H1 (cell line): Measurements from ENCODE around the gene PRKAR1B. TPM values are rescaled to one million over a fixed set of nuclear protein-coding genes. Genes with fewer than 3 reads are reported as not detected.

Experiments used
- CTCF ChIA-PET: fragments of 300-600 bp; sonication (Branson Sonifier 250); formaldehyde crosslinking; loops from one replicate; lab custom pipeline; 2021; ENCODE audit not compliant: partially characterized antibody; lab: Charles Lee
- POLR2A ChIA-PET: fragments of 300-600 bp; sonication (Branson Sonifier 250); formaldehyde crosslinking; loops from one replicate; lab custom pipeline; 2021; ENCODE audit warnings: inconsistent platforms; ENCODE audit not compliant: partially characterized antibody; lab: Charles Lee
- DNase-seq, 2 experiments: peaks; one replicate each; pipeline versions ENCODE4 v3.0.0 to v3.0.0-alpha.2; 2010 to 2022; ENCODE audit warnings: low spot score in 2 of 2, low read depth in 1 of 2, mixed read lengths in 1 of 2
- FAIRE-seq: peaks from 2 replicates; lab custom pipeline; 2011; peaks lifted over from hg19 to GRCh38; lab: Jason Lieb, UNC
- H2AFZ ChIP-seq: 2 replicates; pipeline ENCODE4 v1.8.1; 2012; ENCODE audit warnings: low read length, inconsistent platforms
- H2AK5ac ChIP-seq: 2 replicates; pipeline ENCODE4 v1.6.1; 2013; ENCODE audit warnings: low read depth, low read length
- H2BK120ac ChIP-seq: replicated peaks from 2 replicates; pipeline ENCODE3; 2013; ENCODE audit warnings: low read depth, low read length, inconsistent platforms
- H2BK12ac ChIP-seq: 2 replicates; pipeline ENCODE4 v1.6.1; 2013; ENCODE audit warnings: low read depth, low read length
- H2BK15ac ChIP-seq: 2 replicates; pipeline ENCODE4 v1.6.1; 2013; ENCODE audit warnings: low read length
- H2BK20ac ChIP-seq: 2 replicates; pipeline ENCODE4 v1.6.1; 2013; ENCODE audit warnings: low read length
- H2BK5ac ChIP-seq: 2 replicates; pipeline ENCODE4 v1.6.1; 2013; ENCODE audit warnings: low read depth, low read length
- H3K14ac ChIP-seq: 2 replicates; pipeline ENCODE4 v1.6.1; 2013; ENCODE audit warnings: inconsistent platforms; ENCODE audit not compliant: insufficient read length
- H3K18ac ChIP-seq: 2 replicates; pipeline ENCODE4 v1.6.1; 2013; ENCODE audit warnings: low read length; ENCODE audit errors: extremely low read depth
- H3K23ac ChIP-seq: 2 replicates; pipeline ENCODE4 v1.6.1; 2013; ENCODE audit warnings: inconsistent platforms; ENCODE audit not compliant: insufficient read length
- H3K23me2 ChIP-seq: 2 replicates; pipeline ENCODE4 v1.6.1; 2013; ENCODE audit warnings: low read depth, low read length
- H3K27ac ChIP-seq: 2 replicates; pipeline ENCODE4 v1.6.1; 2011; ENCODE audit warnings: low read depth, low read length, inconsistent platforms
- H3K27me3 ChIP-seq, 4 experiments: replicated peaks in 1 of 4; 1 replicate in 1 of 4; 2 replicates in 3 of 4; pipeline versions ENCODE4 v1.6.1 to v1.8.1; 2011 to 2013; ENCODE audit warnings: low read length in 3 of 4, mild to moderate bottlenecking in 3 of 4, inconsistent platforms in 2 of 4, mixed read lengths in 2 of 4, moderate library complexity in 1 of 4; ENCODE audit not compliant: control insufficient read depth in 3 of 4, insufficient read depth in 3 of 4; ENCODE audit errors: extremely low read depth in 1 of 4
- H3K36me3 ChIP-seq, 4 experiments: 2 replicates each; pipeline versions ENCODE4 v1.6.1 to v1.8.1; 2011 to 2013; ENCODE audit warnings: mild to moderate bottlenecking in 4 of 4, low read length in 3 of 4, moderate library complexity in 2 of 4, control low read depth in 1 of 4, inconsistent platforms in 1 of 4; ENCODE audit not compliant: insufficient read depth in 4 of 4, control insufficient read depth in 2 of 4
- H3K4ac ChIP-seq: replicated peaks from 2 replicates; pipeline ENCODE3; 2013; ENCODE audit warnings: low read length, low read depth, mixed read lengths, inconsistent platforms; ENCODE audit not compliant: insufficient read length
- H3K4me1 ChIP-seq, 4 experiments: replicated peaks in 1 of 4; 1 replicate in 1 of 4; 2 replicates in 3 of 4; pipeline versions ENCODE4 v1.6.1 to v1.8.1; 2011 to 2013; ENCODE audit warnings: low read length in 3 of 4, inconsistent platforms in 2 of 4, mixed read lengths in 1 of 4; ENCODE audit not compliant: insufficient read depth in 4 of 4, control insufficient read depth in 3 of 4
- H3K4me2 ChIP-seq, 2 experiments: 2 replicates each; pipeline versions ENCODE4 v1.6.1 to v1.8.1; 2011 to 2013; ENCODE audit warnings: low read depth in 2 of 2, low read length in 2 of 2, control low read depth in 1 of 2, inconsistent platforms in 1 of 2, mild to moderate bottlenecking in 1 of 2; ENCODE audit not compliant: insufficient read depth in 1 of 2
- H3K4me3 ChIP-seq, 4 experiments: fragments of 200-600, 300-600 bp in 1 of 4; sonication (generic), shearing (Covaris generic), sonication (Bioruptor Twin) in 1 of 4; 2 replicates each; pipeline versions ENCODE4 v1.5.1 to v1.8.1; 2011 to 2016; ENCODE audit warnings: low read length in 4 of 4, low read depth in 3 of 4, control low read depth in 2 of 4, inconsistent platforms in 2 of 4, mild to moderate bottlenecking in 2 of 4, mixed read lengths in 1 of 4, moderate library complexity in 1 of 4; ENCODE audit not compliant: insufficient read depth in 2 of 4; ENCODE audit errors: extremely low read depth in 1 of 4
- H3K56ac ChIP-seq: replicated peaks from 2 replicates; pipeline ENCODE3; 2013; ENCODE audit warnings: low read depth, mild to moderate bottlenecking, mixed read lengths, low read length, inconsistent platforms; ENCODE audit not compliant: insufficient read length
- H3K79me1 ChIP-seq: 2 replicates; pipeline ENCODE4 v1.6.1; 2013; ENCODE audit warnings: low read depth, low read length, control low read depth
- H3K79me2 ChIP-seq, 2 experiments: 2 replicates each; pipeline versions ENCODE4 v1.6.1 to v1.8.1; 2012 to 2013; ENCODE audit warnings: low read length in 2 of 2, mild to moderate bottlenecking in 2 of 2, inconsistent platforms in 1 of 2; ENCODE audit not compliant: insufficient read depth in 2 of 2, control insufficient read depth in 1 of 2
- H3K9ac ChIP-seq, 4 experiments: replicated peaks in 1 of 4; 1 replicate in 1 of 4; 2 replicates in 3 of 4; pipeline versions ENCODE4 v1.6.1 to v1.8.1; 2011 to 2013; ENCODE audit warnings: low read depth in 3 of 4, low read length in 3 of 4, control low read depth in 2 of 4, mild to moderate bottlenecking in 2 of 4, moderate library complexity in 2 of 4, inconsistent platforms in 1 of 4; ENCODE audit errors: extremely low read depth in 1 of 4
- H3K9me3 ChIP-seq, 2 experiments: 2 replicates each; pipeline versions ENCODE4 v1.6.1 to v1.8.1; 2012 to 2013; ENCODE audit warnings: mild to moderate bottlenecking in 2 of 2, moderate library complexity in 2 of 2, control low read depth in 1 of 2, inconsistent platforms in 1 of 2, low read depth in 1 of 2, low read length in 1 of 2, mixed read lengths in 1 of 2; ENCODE audit not compliant: insufficient read depth in 2 of 2
- H4K20me1 ChIP-seq, 2 experiments: replicated peaks in 1 of 2; 2 replicates each; pipeline versions ENCODE3 to v1.8.1; 2011 to 2013; ENCODE audit warnings: inconsistent platforms in 2 of 2, low read length in 2 of 2, mild to moderate bottlenecking in 1 of 2; ENCODE audit not compliant: insufficient read depth in 2 of 2, control insufficient read depth in 1 of 2
- H4K5ac ChIP-seq: 2 replicates; pipeline ENCODE4 v1.6.1; 2013; ENCODE audit warnings: low read length, low read depth, mixed read lengths, inconsistent platforms; ENCODE audit not compliant: insufficient read length
- H4K8ac ChIP-seq: 2 replicates; pipeline ENCODE4 v1.8.0; 2013; ENCODE audit warnings: mild to moderate bottlenecking, moderate library complexity, low read length, inconsistent platforms; ENCODE audit not compliant: insufficient read depth; ENCODE audit errors: extremely low read depth
- H4K91ac ChIP-seq: replicated peaks from 2 replicates; pipeline ENCODE3; 2013; ENCODE audit warnings: low read length, mixed read lengths, inconsistent platforms; ENCODE audit not compliant: insufficient read length
- GTF2F1 ChIP-seq: IDR thresholded peaks from 2 replicates; pipeline ENCODE4 v1.6.1; 2012; ENCODE audit warnings: low read depth, low read length, improper control_type of control experiment, borderline replicate concordance
- RAD21 ChIP-seq, 2 experiments: IDR thresholded peaks in 1 of 2; conservative IDR thresholded peaks in 1 of 2; 2 replicates each; pipeline ENCODE4 v1.6.1; 2011; ENCODE audit warnings: low read depth in 2 of 2, low read length in 2 of 2, improper control_type of control experiment in 1 of 2, inconsistent platforms in 1 of 2, mild to moderate bottlenecking in 1 of 2, moderate library complexity in 1 of 2
- RFX5 ChIP-seq: IDR thresholded peaks from 2 replicates; pipeline ENCODE4 v1.6.1; 2011; ENCODE audit warnings: low read depth, low read length, improper control_type of control experiment, borderline replicate concordance
- SAP30 ChIP-seq: fragments of 300-600 bp; sonication (generic); IDR thresholded peaks from 2 replicates; pipeline ENCODE4 v1.7.1; 2012; ENCODE audit warnings: low read length, moderate library complexity, mild to moderate bottlenecking, inconsistent platforms; ENCODE audit not compliant: insufficient read depth, insufficient replicate concordance
- SIRT6 ChIP-seq: IDR thresholded peaks from one replicate; pipeline ENCODE4 v1.7.1; 2012; ENCODE audit warnings: low read length, inconsistent platforms
- SP4 ChIP-seq: IDR thresholded peaks from 2 replicates; pipeline ENCODE4 v1.6.1; 2012; ENCODE audit warnings: low read length, inconsistent platforms
- ZNF274 ChIP-seq: IDR thresholded peaks from 2 replicates; pipeline ENCODE4 v1.7.0; 2012; ENCODE audit warnings: low read length, borderline replicate concordance; ENCODE audit errors: extremely low read depth
- WGBS, 2 experiments: shearing (Covaris generic) in 1 of 2; methylation state at CpG; one replicate each; pipeline versions ENCODE4 v1.1.6 to v1.1.7; 2013 to 2015; ENCODE audit warnings: low lambda C conversion rate in 2 of 2, mixed read lengths in 2 of 2, inconsistent platforms in 1 of 2, low coverage in 1 of 2, missing lambda C conversion rate in 1 of 2; ENCODE audit not compliant: insufficient replicate concordance in 2 of 2, insufficient coverage in 1 of 2, insufficient read length in 1 of 2; ENCODE audit errors: extremely low coverage in 1 of 2, missing lambda C conversion rate in 1 of 2; 5-methylcytosine and 5-hydroxymethylcytosine counted together
- polyA plus RNA-seq, 7 experiments: library from polyadenylated mRNA; depleted of rRNA in 3 of 7; stranded (reverse) in 5 of 7; unstranded in 2 of 7; fragments of >200 nt in 5 of 7; fragments of 200-250 nt in 2 of 7; gene quantifications; 1 replicate in 5 of 7; 2 replicates in 1 of 7; 4 replicates in 1 of 7; pipeline versions ENCODE4 v1.2.1 to v1.2.3, GENCODE V29; 2011 to 2013; ENCODE audit warnings: missing spikeins in 2 of 7, mixed read lengths in 2 of 7
- total RNA-seq: library from RNA; stranded (reverse); fragmentation: NEBNext Ultra II Directional; extraction: Animal tissue kit (Norgen Biotek cat#: 25700); gene quantifications from 2 replicates; pipeline ENCODE4 v1.2.1, GENCODE V29; 2021
- TF ChIP-seq, protein P1 (sequence below): IDR thresholded peaks from 2 replicates; pipeline ENCODE4 v1.6.1; 2011; ENCODE audit warnings: low read depth, mild to moderate bottlenecking, low read length; ENCODE audit not compliant: insufficient read depth

PRKAR1B gene
- total and polyA plus RNA-seq, 2 of the 8 experiments (the other 6 are each of a cell fraction or from before 2014, with no cell fraction given) = 12.3 to 55.7 TPM

DNA sequence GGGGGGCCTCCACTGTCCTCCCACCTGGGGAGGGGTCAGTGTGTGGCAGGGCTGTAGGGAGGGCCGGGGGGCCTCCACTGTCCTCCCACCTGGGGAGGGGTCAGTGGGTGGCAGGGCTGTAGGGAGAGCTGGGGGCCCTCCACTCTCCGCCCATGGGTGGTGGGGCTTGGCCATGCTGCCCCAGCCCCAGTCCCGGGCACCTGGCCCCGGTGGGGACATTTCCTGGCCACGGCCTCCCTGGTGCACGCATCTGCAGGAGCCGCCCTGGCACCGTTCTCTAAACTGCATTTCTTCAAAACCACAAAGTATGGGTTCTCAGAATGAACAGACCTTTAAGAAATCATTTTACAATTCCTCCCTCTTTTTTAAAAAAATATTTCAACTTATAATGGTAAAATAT lies 118.1 kb downstream of the PRKAR1B start:
- Histone ChIP-seq H3K56ac (no peak overlapping the region), H3K4me1 (no peaks in the 10 kb centered on the region; a peak in 3 of 7 replicates), H4K8ac (no peak overlapping the region), H2BK12ac (no peak overlapping the region), H4K20me1 (peaks cover 0 to 2% of the 10 kb centered on the region in 2 experiments), H3K18ac (no peak overlapping the region), H2AFZ (no peak overlapping the region)
- no peak for FAIRE-seq
- POLR2A ChIA-PET = no interaction called here
- WGBS, 2 experiments = 98% methylated on average over 6 of the region's 8 CpGs; no CpG with 5 or more reads in 1 of the 2 experiments
- TF ChIP-seq RAD21 (IDR thresholded peaks at IDR 0.05 in 1 of 2, conservative IDR thresholded peaks at IDR 0.05 in 1 of 2; ENCODE audit: low read depth in 2 of 2, low read length in 2 of 2) (no peak), SIRT6 (no peak), GTF2F1 (no peak), SAP30 (no peak), SP4 (no peak), RFX5 (no peak), ZNF274 (no peak)
- TF ChIP-seq, protein P1, sequence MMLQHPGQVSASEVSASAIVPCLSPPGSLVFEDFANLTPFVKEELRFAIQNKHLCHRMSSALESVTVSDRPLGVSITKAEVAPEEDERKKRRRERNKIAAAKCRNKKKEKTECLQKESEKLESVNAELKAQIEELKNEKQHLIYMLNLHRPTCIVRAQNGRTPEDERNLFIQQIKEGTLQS = no peak
- TF ChIP-seq, all 59 proteins: peak for 0
- H2BK120ac ChIP-seq = no peak overlapping the region
- H3K36me3 ChIP-seq = peaks cover 0 to 12% (median 2%) of the 10 kb centered on the region in 4 experiments; a peak in 2 of 8 replicates
- no peaks in the 10 kb centered on the region for H3K9me3 ChIP-seq
- no peak overlapping the region for H3K14ac ChIP-seq
- no peak overlapping the region for H4K5ac ChIP-seq
- CTCF ChIA-PET = interaction anchor here (0.9 kb wide), 1 partner anchor 29 kb away, joined by 3 read pairs; no protein-coding TSS in a partner anchor
- no peak overlapping the region for H2BK5ac ChIP-seq
- peaks cover 10% of the 10 kb centered on the region; the same call in 1 of the 2 replicates for H3K23me2 ChIP-seq
- no peak overlapping the region for H3K4ac ChIP-seq
- peaks cover 0 to 5% of the 10 kb centered on the region in 2 experiments; a peak in 1 of 4 replicates for H3K79me2 ChIP-seq
- H3K27ac ChIP-seq = no peak overlapping the region
- H3K4me3 ChIP-seq = no peak overlapping the region
- no peaks in the 10 kb centered on the region for H3K27me3 ChIP-seq
- DNase-seq = no peak
- no peak overlapping the region for H4K91ac ChIP-seq
- no peak overlapping the region for H2BK20ac ChIP-seq
- H3K9ac ChIP-seq = no peak overlapping the region
- no peak overlapping the region for H2AK5ac ChIP-seq
- no peak overlapping the region for H3K23ac ChIP-seq
- peaks cover 3% of the 10 kb centered on the region; the same call in 1 of the 2 replicates for H3K79me1 ChIP-seq
- no peak overlapping the region for H3K4me2 ChIP-seq
- no peak overlapping the region for H2BK15ac ChIP-seq
